GM21381 (cell line): ENCODE measurements around the gene CD160.
"Not testable (repeated sequence)": the region's sequence is repeated elsewhere in the genome, so short reads cannot be mapped to it uniquely, and the experiment has no call there.

Source experiments
- ATAC-seq: cut with Tn5 transposase; IDR thresholded peaks from one replicate; pipeline ENCODE4 v1.9.1; 2021; ENCODE audit warnings: mild to moderate bottlenecking, moderate library complexity; ENCODE audit not compliant: unreplicated experiment

The CD160 gene

GRCh38 chr1:145719230-145720079, at the start of gene CD160:
Gene CD160, plus strand, starts transcription at chr1:145719499. Its CDS starts 8,829 bp downstream, at chr1:145728328.
- ATAC-seq: no peak

- ATAC-seq: not testable (repeated sequence)
These were observed 48.1 kb upstream of the CD160 start for GRCh38 chr1:145670995-145671745.

- ATAC-seq: not testable (repeated sequence)
These were observed 46.1 kb upstream of the CD160 start for GRCh38 chr1:145673217-145673616.

GRCh38 chr1:145684858-145685257, 34.4 kb upstream of the CD160 start:
- not testable (repeated sequence) for ATAC-seq

- not testable (repeated sequence) for ATAC-seq
These were observed 33.2 kb upstream of the CD160 start for GRCh38 chr1:145686078-145686477.

GRCh38 chr1:145688328-145688727, 31.0 kb upstream of the CD160 start:
- ATAC-seq: no peak

GRCh38 chr1:145688924-145689323, 30.4 kb upstream of the CD160 start:
- ATAC-seq: no peak

- ATAC-seq: no peak
These were observed 29.4 kb upstream of the CD160 start for GRCh38 chr1:145689922-145690321.

GRCh38 chr1:145690587-145691558, 28.4 kb upstream of the CD160 start:
- peak; percentile 78 for ATAC-seq

GRCh38 chr1:145692785-145693443, 26.4 kb upstream of the CD160 start:
- no peak for ATAC-seq

GRCh38 chr1:145695821-145696629, 23.3 kb upstream of the CD160 start:
- no peak for ATAC-seq

GRCh38 chr1:145696630-145696960, 22.7 kb upstream of the CD160 start:
- ATAC-seq: no peak

- ATAC-seq: no peak
These were observed 17.9 kb upstream of the CD160 start for GRCh38 chr1:145701306-145701862.

GRCh38 chr1:145702052-145702451, 17.2 kb upstream of the CD160 start:
- ATAC-seq: no peak

- ATAC-seq: no peak
These were observed 16.5 kb upstream of the CD160 start for GRCh38 chr1:145702826-145703225.

GRCh38 chr1:145705622-145706021, 13.7 kb upstream of the CD160 start:
- ATAC-seq: no peak

- no peak for ATAC-seq
These were observed 13.1 kb upstream of the CD160 start for GRCh38 chr1:145706086-145706664.

GRCh38 chr1:145707183-145707867, 12.0 kb upstream of the CD160 start, which contains the start of gene PDZK1:
Gene PDZK1, minus strand, starts transcription at chr1:145707368. Its CDS starts 19,347 bp downstream, at chr1:145688021.
- no peak for ATAC-seq
